Forelimb muscle (tissue), 1 donor: ENCODE results near the gene SUPT7L. TPM values are rescaled to one million over a fixed set of nuclear protein-coding genes. Genes with fewer than 3 reads are reported as not detected.
A peak's percentile ranks its signal among the peaks of the same experiment; 100 is the strongest.
"Not testable (repeated sequence)": the region's sequence is repeated elsewhere in the genome, so short reads cannot be mapped to it uniquely, and the experiment has no call there.

ENCODE experiments used
- DNase-seq: peaks from one replicate; pipeline ENCODE4 v3.0.0-alpha.2; 2013; ENCODE audit warnings: low read depth
- polyA plus RNA-seq: library from polyadenylated mRNA; unstranded; fragments of 120-200 nt; gene quantifications from one replicate; pipeline ENCODE4 v1.2.1, GENCODE V29; 2013; ENCODE audit not compliant: insufficient read length

SUPT7L gene
- polyA plus RNA-seq, 1 donor = 31.7 TPM

DNA sequence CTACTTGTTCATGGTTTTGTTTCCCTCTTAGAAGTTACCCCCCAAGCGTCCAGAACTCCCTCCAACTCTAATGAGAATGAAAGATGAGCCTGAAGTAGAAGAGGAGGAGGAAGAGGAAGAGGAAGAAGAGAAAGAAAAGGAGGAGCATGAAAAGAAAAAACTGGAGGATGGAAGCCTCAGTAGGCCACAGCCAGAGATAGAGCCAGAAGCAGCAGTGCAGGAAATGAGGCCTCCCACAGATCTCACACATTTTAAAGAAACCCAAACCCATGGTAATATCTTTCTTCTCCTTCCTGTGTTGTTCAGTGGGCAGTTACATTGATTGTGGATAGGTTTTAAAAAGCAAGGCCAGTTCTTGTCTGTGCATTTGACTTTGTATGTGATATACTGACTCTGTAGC lies 21.6 kb upstream of the SUPT7L start:
- not testable (repeated sequence) for DNase-seq

DNA sequence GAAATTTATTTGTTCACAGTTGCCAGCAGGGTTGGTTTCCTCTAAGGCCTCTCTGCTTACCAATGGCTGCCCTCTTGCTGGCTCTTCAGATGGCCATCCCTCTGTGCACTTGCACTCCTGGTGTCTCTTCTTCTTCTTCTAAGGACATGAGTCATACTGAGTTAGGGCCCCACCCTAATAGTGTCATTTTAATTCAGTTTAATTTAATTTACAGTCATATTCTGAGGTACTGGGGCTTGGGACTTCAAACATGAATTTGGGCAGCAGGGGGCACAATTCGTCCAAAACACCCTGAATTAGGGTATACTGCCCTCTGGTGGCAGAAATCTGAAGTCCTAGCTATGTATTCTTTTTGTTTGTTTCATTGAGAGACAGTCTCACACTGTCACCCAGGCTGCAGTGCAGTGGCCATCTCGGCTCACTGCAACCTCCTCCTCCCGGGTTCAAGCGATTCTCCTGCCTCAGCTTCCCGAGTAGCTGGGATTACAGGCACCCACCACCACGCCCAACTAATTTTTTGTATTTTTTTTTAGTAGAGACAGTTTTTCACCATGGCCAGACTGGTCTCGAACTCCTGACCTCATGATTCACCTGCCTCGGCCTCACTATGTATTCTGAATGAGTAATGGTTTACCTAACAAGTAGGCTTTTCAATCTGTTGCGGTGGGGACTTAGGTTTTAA lies 20.1 kb upstream of the SUPT7L start:
- peak; percentile 52 for DNase-seq

DNA sequence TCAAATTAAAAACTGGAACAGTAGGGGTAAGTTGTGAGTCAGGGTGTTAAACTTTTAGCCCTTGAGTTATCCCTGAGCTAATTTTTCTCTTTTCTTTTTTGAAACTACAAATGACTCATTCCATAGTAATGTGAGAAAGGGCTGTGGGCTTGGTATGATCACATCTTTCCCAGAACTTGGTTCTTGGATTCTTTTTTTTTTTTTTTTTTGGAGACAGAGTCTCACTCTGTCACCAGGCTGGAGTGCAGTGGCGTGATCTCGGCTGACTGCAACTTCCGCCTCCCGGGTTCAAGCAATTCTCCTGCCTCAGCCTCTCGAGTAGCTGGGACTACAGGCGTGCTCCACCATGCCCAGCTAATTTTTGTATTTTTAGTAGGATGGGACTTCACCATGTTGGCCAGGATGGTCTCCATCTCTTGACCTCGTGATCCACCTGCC lies 18.9 kb upstream of the SUPT7L start:
- DNase-seq = not testable (repeated sequence)

DNA sequence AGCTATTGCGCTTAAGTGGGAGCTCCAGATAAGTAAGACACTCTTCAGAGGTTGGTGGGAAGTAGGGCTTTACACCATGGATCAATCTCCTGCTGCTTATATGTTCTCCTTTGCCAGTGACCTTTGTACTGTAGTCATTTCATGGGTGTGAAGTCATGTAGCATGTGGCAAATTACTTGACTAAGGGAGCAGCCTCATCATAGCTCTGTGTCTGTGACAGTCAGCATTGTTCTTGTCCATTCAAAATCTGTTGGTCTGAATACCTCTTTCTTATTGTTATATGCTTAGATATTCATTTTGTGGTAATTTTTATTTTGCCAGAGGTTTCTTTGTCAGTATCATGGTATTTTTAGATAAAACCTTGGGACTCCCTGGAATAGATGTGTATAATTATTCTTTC lies 18.4 kb upstream of the SUPT7L start:
- no peak for DNase-seq

DNA sequence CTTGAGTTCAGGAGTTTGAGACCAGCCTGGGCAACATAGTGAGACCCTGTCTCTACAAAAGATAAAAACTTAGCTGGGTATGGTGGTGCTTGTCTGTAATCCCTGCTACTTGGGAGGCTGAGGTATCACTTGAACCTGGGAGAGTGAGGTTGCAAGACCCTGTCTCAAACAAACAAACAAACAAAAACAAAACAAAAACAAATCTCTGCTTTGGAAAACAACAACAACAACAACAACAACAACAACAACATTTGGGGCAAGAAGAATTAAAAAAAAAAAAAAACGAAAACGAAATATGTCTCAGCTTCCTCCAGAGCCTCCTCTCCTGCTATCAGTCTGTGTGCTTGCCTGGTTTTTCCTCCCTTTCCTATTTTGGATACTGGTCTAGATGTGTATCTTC lies 17.2 kb upstream of the SUPT7L start:
- DNase-seq = no peak

DNA sequence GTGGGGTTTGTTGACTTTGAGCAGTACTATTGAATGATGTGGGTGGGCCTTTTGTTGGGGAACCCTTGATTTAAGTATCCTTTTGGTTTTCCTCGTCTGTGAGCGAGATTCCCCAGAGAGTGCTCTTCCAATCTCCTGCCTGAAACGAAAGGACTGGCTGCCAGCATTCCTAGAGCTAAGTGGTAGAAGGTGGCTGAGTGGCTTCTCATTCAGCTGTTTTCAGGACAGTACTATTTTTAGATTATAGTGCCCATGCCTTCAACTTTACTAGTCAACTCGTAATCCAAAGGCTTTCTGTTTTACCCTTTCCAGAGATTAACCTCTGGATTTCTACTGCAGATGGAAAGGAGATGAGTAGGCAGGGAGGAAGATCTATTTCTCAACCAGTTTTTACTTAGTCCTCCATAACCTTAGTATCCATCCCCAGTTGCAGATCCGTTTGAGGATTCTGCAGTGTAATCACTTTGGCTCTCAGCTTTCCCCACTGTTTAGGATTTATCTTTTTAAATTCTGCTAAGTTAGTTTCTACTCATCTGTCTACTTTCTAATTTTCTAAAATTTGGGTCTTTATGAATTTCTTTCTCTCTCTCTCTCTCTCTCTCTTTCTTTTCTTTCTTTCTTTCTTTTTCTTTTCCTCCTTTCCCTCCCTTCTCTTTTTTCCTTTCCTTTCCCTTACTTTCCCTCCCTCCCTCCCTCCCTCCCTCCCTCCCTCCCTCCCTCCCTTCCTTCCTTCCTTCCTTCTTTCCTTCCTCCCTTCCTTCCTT lies 9.5 kb upstream of the SUPT7L start:
- DNase-seq = no peak

DNA sequence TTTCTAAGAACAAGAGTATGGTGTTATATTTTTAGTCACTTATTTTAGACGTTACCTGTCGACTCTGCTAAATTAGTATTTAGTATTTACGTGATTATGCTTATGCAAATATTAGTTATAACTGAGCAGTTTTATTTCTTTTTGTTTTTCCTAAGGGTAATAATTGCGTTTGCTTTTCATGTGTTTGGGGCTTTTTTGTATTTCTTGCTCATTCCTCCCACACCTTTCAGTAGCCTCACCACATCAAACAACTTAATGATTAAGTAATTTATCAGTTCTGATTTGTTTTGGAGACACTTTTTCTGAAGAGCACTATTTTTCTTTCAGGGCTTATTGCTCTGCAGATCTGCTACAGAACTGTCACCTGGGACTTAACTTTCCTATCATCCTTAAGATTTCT lies 7.8 kb upstream of the SUPT7L start:
- DNase-seq = no peak

DNA sequence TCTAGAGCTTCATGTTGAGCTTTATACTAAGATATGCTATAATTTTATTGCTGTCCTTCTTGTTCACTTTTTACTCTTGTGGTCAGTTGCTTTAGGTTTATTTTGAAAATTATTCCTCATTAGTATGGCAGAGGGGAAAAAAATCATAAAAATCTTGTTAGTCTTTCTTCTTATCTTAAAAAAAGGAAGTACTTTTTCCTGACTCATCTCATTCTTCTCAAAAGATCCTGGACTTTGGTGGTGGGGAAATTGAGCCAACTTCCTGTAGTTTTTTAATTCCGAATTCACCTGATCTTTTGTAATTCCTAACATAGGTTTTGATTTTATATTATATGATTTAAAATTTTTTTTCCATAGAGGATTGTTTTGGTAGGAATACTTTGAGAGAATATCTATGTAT lies 4.0 kb upstream of the SUPT7L start:
- DNase-seq = no peak

DNA sequence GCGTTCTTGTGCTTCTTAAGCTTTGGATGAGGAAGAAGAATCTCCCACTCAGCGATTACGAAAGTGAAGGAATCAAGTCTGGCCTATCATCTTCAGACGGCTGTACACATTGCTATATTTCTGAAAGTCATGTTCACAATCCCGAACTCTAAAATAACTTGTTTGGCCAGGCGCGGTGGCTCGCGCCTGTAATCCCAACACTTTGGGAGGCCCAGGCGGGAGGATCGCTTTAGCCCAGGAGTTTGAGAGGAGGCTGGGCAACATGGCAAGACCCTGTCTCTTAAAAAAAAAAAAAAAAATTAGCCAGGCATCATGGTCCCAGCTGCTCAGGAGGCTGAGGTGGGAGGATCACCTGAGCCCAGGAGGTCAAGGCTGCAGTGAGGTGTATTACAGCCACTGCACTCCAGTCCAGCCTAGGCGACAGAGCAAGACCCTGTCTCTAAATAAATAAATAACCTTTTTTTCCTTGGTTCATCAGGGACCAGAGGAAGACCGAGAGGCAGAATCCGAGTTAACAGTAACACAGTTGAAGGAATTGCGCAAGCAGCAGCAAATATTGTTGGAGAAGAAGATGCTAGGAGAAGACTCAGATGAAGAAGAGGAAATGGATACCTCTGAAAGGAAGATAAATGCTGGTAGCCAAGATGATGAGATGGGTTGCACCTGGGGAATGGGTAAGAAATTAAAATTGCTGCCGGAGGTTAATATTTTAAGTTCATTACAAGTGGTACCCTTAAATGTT lies 1.4 kb upstream of the SUPT7L start:
- no peak for DNase-seq

DNA sequence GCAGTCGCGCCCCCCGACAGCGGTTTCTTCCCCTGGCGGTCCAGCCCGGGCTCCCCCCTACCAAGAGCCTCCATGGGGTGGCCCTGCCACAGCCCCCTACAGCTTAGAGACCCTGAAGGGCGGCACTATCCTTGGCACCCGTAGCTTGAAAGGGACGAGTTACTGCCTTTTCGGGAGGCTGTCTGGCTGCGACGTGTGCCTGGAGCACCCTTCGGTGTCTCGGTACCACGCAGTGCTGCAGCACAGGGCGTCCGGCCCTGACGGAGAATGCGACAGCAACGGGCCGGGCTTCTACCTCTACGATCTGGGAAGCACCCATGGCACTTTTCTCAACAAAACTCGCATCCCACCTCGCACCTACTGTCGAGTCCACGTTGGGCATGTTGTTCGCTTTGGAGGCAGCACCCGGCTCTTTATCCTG lies 750 bp upstream of the SUPT7L start:
- no peak for DNase-seq

DNA sequence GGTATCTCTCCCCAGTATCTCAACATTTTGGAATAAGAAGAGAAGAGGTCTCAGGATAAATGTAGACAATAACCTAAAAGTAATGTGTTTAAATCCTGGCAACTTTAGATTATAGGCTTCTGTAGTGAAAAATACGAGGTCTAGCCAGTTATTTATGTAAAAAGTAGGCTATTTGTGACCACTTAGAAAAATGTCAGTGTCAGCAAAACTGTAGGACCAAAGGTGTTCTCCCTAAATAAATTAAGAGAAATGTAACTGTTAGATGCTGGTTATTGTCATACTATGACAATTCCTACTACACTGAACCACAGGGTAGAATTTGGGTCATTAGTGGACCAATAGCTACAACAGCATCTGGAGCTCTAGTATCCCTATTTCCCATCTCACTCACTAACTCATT lies 2.0 kb downstream of the SUPT7L start:
- DNase-seq = no peak

DNA sequence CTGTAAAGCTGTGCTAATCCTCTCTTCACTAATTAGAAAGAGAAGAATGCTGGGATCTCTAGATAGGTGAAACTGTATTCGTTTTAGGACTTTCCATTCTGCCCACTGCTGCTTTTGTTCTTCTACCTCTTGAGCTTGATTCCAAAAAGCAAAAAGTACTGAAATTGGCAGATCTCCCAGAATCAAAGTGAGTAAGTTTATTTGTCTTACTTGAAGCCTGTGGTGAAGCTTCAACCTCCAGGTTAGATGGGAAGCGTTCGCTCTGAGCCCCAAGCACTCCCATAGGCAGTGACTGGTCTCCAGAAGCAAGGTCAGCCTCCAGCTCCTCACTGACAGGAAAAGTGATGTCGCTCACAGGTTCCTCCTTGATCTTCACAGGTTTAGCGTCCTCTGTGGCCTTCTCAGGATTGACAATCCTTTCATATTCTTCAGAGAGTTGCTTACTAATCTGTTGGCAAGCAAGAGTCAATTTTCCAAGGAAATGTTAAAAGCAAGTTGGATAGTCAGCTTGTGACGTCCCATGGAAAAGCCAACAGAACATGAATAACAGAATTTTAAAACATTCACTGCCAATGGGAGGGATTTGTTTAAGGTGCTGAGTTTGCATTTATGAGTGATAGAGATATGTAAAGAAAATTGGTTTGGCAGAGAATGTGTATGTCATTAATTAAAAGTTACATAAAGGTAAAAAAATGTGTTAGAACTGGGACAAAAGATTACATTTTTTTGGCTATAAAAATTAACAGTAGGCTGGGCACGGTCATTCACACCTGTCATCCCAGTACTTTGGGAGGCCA lies 8.1 kb downstream of the SUPT7L start:
- DNase-seq = no peak

DNA sequence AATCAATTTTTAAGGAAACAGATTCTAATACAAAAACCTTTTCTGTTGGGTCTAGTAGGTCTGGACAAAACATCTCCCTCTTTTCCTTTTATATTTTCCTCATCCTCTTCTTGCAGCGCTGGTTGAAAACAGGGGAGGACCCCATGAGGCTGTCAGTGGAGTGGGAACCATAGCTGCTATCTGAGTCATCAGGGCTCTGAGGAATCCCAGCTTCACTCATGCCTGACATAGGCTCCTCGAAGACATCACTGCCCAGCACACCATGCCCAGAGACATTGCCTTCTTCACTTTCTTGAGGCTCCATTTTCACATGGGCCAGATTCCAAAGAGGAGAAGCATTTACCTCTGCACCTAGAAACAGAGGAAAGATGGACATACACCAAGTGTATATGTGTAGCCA lies 10.0 kb downstream of the SUPT7L start:
- DNase-seq = no peak

DNA sequence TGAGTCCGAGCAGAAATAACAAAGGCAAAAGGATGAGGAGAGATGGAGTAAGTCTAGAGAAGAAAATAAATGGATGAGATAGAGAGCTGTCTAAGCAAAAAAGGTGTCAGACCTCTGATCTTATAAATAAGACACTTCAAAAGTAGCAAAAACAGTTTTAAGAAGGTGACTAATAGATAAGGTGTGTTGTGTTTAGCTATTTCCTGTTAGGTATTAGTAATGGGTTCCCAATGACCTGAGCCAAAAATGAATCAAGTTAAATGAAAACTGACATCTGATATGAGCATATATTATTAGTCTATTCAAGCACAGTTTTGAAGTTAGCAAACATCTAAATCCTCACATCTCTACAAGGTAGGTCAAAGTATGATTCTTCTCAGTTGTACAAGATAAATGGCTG lies 10.6 kb downstream of the SUPT7L start:
- no peak for DNase-seq

DNA sequence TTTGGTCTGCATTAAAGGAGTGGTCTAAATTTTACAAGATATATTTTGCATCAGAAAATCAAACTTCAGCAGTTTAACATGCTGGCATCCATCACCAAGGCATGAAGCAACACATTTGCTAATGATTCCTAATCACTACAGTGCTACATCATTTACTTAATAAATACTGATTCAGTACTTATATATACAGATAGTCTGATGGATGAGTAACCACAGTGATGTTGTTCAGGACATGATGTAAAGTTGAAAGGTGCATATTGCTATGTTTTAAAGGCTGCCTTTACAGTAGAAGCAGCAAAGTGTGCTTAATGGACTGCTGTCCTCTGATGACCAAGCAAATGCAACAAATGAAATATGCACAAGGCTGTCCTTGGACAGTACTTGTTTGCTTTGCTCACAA lies 11.1 kb downstream of the SUPT7L start:
- DNase-seq = no peak

DNA sequence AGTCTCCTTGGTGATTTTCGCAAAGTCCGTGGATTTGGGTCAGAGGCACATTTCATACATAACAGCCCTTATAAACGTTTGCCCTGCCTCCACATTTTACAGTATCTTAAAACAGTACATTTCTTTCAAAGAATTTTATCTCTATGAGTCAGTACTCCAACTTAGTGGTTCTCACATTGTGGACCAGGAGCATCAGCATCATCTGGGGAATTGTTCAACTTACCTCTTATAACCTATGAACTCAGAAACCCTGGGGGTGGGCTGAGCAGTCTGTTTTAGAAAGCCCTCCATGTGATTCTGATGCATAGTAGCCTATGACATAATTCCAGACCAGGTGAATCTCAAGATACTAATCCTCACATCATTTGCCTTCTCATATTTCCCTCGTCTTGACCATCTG lies 12.4 kb downstream of the SUPT7L start:
- DNase-seq = no peak

DNA sequence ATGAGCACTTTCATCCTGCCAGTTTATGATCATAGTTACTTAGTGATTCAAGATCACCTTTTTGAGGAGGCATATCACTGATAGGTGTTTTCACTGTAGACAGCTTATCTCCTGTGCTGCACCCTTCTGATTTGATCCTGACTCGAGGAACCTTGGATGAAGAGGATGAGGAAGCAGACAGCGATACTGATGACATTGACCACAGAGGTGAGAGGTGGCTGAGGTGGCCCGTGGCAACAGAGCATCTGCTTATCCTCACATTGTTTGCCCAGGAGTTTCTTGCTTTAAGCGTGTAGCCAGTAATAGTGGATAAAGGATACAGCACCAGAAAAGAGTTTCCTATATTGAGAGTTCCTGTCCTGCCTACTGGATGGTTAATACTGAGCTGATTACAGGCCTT lies 15.7 kb downstream of the SUPT7L start:
- DNase-seq = no peak

DNA sequence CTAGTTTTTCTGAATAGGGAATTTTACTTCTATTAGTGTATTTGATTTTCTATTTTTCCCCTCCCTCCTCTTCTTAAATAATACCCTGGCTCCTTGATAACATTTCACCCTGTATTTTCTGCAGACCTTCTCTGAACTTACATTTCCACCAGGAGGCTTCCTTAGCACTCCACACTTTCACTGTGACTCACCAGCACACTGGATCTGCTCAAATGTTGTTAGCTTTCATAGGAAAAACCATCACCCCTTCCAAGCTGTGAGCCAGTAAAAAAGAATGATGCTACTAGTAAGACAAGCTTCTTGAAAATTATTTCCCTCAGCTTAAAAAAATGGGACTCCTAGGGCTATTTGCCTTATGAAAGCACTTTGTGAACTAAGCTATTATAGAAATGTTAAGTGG lies 16.1 kb downstream of the SUPT7L start:
- DNase-seq = no peak

DNA sequence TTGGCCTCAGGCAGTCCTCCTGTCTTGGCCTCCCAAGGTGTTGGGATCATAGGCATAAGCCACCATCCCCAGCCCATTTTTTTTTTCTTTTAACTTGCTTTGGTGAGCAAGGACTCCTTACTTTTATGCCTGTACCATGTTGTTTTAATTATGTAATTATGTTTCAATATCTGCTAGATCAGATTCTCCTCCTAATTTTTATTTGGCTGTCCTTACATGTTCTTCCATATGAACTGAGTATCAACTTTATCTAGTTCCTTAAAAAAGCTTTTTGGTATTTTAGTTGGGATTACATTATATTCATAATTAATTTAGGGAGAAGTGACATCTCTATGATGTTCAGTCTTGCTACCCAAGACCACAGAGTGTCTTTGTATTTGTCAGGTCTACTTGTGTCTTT lies 18.2 kb downstream of the SUPT7L start:
- DNase-seq = no peak

DNA sequence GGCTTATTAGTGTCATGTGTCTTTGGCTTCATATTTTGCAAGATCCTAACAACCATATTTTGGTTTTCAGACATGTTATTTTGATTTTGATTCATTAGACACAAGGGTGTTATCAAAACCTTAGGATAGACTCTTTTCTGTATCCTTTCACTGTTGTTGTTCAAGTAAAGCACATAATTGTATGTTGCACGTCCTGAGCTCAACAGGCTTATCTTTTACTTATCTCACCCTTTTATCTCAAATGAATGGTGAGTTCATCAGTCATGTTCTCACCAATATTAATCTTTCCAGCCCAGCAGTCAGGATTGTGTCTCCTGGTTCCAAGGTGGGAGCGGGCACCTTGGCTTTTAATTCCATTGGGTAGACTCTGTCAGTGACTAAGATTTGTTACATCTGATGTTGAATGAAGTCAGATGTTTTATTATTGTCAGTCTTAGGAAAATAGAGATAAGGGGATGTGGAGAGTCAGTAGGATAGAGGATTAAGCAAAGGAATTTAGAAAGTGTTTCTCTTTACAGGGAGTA lies 22.6 kb downstream of the SUPT7L start:
- DNase-seq = no peak

DNA sequence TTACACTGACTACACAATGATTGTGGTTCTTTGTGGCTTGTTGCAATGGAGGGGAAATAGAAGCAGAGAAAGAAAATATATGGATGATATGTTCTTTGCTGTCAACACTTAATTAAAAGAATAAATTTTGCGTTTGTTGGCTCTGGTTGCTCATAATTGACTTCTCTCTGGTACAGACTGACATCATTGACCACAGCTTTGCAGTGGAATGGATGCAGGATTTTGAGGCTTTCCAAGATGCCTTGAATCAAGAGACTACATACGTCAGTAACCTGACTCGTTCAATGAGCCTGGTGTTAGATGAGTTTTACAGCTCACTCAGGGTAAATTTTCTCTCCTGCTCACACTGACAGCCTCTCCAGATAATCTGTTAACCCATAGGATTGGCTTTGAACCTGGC lies 24.7 kb downstream of the SUPT7L start:
- no peak for DNase-seq
